ENCODE measurements around the gene MYCBP.
"Not testable (repeated sequence)": the region's sequence is repeated elsewhere in the genome, so short reads cannot be mapped to it uniquely, and the experiment has no call there.

MYCBP gene, protein sequence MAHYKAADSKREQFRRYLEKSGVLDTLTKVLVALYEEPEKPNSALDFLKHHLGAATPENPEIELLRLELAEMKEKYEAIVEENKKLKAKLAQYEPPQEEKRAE

GRCh38 chr1:38873027-38873969 lies at the start of gene MYCBP:
TSS of gene MYCBP (minus strand) at chr1:38873348. CDS start at chr1:38873305, 43 bp downstream.
- peak; percentile 94 for DNase-seq (ENCODE audit: low spot score)

DNA sequence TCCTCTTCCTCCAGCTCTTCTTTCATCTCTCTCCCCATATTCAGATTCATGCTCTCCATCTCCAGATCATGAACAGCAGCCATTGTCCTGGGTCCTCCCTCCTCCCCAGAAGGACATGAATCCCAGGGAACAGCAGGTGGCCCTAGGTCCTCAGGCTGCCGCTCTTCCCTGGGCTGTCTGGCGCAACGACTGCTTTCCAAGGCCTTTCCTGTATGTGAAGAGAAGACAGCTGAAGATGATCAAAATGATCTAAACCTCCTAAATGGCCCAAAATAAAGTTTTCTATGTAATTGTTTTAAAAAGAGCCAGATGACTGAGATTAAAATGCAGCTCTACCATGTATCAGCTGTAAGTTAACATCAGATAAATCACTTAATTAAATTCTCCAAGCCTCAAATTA lies 46.0 kb upstream of the MYCBP start:
- peak; percentile 92 for DNase-seq (ENCODE audit: low spot score)

DNA sequence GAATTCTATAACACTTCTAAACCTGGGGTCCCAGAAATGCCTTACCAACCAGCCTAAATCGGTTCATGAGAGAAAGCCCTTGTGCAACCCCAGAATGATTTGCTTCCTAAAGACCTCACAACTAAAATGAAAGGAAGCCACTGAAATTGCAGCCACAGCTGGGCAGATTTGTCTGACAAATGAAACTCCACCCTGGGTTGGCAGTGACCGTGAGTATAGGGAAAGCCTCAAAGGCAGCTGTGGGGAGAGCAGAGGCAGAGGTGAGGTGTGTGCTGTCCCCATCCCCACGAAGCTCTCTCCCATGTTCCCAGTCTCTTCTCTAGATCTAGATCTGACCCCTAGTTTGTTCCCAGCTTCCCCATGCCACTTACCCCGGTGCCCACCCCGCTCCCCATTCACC lies 45.4 kb upstream of the MYCBP start:
- no peak for DNase-seq (ENCODE audit: low spot score)

- DNase-seq (ENCODE audit: low spot score): no peak
Measured at GRCh38 chr1:38917772-38918171, 44.6 kb upstream of the MYCBP start.

- no peak for DNase-seq (ENCODE audit: low spot score)
Measured at GRCh38 chr1:38917337-38917736, 44.2 kb upstream of the MYCBP start.

GRCh38 chr1:38915352-38915948 lies 42.3 kb upstream of the MYCBP start:
- no peak for DNase-seq (ENCODE audit: low spot score)

DNA sequence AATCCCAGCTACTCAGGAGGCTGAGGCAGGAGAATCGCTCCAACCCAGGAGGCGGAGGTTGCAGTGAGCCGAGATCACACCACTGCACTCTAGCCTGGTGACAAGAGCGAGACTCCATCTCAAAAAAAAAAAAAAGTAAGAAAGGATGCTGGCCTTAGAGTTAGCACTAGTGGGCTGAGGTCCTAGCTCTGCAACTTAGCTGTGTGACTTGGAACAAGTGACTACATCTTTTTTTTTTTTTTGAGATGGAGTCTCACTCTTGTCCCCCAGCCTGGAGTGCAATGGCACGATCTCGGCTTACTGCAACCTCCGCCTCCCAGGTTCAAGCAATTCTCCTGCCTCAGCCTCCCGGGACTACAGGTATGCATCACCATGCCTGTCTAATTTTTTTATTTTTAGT lies 41.8 kb upstream of the MYCBP start:
- DNase-seq (ENCODE audit: low spot score): not testable (repeated sequence)

- DNase-seq (ENCODE audit: low spot score): no peak
Measured at GRCh38 chr1:38908821-38909220, 35.7 kb upstream of the MYCBP start.

- no peak for DNase-seq (ENCODE audit: low spot score)
Measured at GRCh38 chr1:38905985-38906384, 32.8 kb upstream of the MYCBP start.

GRCh38 chr1:38899560-38899959 lies 26.4 kb upstream of the MYCBP start:
- DNase-seq (ENCODE audit: low spot score): no peak

GRCh38 chr1:38898653-38899230 lies 25.6 kb upstream of the MYCBP start:
- no peak for DNase-seq (ENCODE audit: low spot score)

DNA sequence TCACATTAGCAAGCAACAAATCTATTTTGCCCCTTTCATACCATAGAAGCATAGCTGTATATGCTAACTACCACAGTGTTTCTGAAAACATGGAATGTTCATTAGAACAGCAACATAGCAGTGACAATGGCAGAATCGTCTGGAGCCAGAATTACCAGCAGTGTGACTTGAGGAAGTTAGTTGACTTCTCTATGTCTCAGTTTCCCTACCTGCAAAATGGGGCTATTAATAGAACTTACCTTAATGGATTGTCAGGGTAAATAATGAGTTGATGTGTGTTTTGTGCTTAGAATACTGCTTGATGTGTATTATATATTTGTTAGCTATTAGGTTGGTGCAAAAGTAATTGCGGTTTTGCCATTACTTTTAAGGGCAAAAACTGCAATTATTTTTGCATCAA lies 23.0 kb upstream of the MYCBP start:
- no peak for DNase-seq (ENCODE audit: low spot score)

DNA sequence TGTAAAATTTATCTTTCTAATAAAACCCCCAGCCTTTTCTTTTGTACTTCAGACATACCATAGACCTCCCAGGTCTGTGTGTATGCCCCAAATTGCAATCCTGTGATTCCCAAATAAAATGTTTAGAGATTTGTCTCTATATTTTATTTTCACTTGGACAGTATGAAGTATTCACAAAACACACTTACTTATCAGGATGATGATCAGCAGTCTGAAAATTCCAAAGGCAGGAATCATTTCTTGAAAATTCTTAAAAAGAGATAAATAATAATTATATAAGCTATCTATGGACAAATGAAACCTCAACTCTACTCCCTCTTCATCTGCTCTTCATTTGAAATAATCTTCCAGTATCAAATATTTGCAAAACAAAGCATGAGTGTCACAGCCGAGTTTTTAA lies 19.8 kb upstream of the MYCBP start:
- DNase-seq (ENCODE audit: low spot score): no peak

- no peak for DNase-seq (ENCODE audit: low spot score)
Measured at GRCh38 chr1:38891753-38892152, 18.6 kb upstream of the MYCBP start.

- no peak for DNase-seq (ENCODE audit: low spot score)
Measured at GRCh38 chr1:38889589-38889988, 16.4 kb upstream of the MYCBP start.

GRCh38 chr1:38888423-38889333 lies 15.5 kb upstream of the MYCBP start:
- DNase-seq (ENCODE audit: low spot score): no peak

- DNase-seq (ENCODE audit: low spot score): no peak
Measured at GRCh38 chr1:38885092-38885491, 11.9 kb upstream of the MYCBP start.

GRCh38 chr1:38881487-38881886 lies 8.3 kb upstream of the MYCBP start, which contains the start of gene GJA9:
TSS of gene GJA9 (minus strand) at chr1:38881587. CDS start at chr1:38876098, 5,489 bp downstream.
- DNase-seq (ENCODE audit: low spot score): no peak

GRCh38 chr1:38875811-38876210 lies 2.7 kb upstream of the MYCBP start:
- DNase-seq (ENCODE audit: low spot score): no peak

DNA sequence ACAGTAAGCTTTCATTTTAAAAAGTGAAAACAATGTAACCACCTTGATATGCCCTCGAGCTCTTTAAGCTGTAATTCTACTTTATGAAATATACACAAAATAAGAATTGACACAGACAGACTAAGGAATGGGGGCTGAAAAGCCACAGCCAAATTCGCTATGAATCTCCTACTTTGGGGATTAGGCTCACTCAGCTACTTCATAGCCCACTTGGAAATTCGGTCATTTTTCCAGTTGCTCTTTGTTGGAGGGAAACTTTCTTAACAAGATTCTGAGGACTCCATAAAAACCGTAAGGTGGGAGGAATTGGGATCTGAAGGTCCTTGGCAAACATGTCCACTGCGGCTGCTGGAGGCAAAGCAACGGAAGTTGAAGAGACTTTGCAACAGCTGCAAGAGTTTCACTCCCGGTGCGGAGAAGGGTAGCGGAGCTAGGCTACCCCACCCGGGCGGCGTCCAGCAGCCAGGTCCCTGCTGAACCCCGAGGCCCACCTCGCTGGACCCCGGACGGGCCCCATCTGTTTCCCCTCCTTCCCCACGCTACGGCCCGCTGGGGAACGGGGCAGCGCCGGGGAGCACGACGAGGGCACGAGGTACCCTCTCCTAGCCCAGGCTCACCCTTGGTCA lies 634 bp downstream of the MYCBP start:
- DNase-seq (ENCODE audit: low spot score): peak; percentile 31

DNA sequence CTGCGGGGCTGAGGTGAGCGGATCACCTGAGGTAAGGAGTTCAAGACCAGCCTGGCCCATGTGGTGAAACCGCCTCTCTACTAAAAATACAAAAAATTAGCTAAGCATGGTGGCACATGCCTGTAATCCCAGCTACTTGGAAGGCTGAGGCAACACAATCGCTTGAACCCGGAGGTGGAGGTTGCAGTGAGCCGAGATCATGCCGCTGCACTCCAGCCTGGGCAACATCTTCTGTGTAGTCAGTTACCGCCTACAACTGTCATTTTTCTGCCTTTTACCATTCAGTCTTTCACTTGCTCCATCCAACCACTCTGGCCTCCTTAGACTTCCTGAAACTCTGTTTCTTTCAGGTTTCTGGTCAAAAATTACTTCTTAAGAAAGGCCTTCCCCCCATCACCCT lies 2.2 kb downstream of the MYCBP start:
- no peak for DNase-seq (ENCODE audit: low spot score)
